ENCODE data around the gene EXOC4.
"Not testable (repeated sequence)": the region's sequence is repeated elsewhere in the genome, so short reads cannot be mapped to it uniquely, and the experiment has no call there.

Gene EXOC4

GRCh38 chr7:134068670-134069069 is 815.8 kb downstream of the EXOC4 start:
- POLR2A ChIA-PET = no interaction called here
- CTCF ChIA-PET = interaction anchor here (0.8 to 2.3 kb wide), 2 partner anchors 10 to 11 kb away, joined by 3 to 8 read pairs; no protein-coding TSS in a partner anchor
- TF ChIP-seq, protein P1, sequence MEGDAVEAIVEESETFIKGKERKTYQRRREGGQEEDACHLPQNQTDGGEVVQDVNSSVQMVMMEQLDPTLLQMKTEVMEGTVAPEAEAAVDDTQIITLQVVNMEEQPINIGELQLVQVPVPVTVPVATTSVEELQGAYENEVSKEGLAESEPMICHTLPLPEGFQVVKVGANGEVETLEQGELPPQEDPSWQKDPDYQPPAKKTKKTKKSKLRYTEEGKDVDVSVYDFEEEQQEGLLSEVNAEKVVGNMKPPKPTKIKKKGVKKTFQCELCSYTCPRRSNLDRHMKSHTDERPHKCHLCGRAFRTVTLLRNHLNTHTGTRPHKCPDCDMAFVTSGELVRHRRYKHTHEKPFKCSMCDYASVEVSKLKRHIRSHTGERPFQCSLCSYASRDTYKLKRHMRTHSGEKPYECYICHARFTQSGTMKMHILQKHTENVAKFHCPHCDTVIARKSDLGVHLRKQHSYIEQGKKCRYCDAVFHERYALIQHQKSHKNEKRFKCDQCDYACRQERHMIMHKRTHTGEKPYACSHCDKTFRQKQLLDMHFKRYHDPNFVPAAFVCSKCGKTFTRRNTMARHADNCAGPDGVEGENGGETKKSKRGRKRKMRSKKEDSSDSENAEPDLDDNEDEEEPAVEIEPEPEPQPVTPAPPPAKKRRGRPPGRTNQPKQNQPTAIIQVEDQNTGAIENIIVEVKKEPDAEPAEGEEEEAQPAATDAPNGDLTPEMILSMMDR (IDR thresholded peaks at IDR 0.05; ENCODE audit: control extremely low read depth, extremely low read depth, low read depth, missing control alignments) = no peak
- no peak for DNase-seq (ENCODE audit: extremely low spot score)

GRCh38 chr7:134069187-134069586 is 816.3 kb downstream of the EXOC4 start:
- CTCF ChIA-PET = interaction anchor here (0.8 to 2.3 kb wide), 2 partner anchors 10 to 12 kb away, joined by 3 to 8 read pairs; no protein-coding TSS in a partner anchor

DNA sequence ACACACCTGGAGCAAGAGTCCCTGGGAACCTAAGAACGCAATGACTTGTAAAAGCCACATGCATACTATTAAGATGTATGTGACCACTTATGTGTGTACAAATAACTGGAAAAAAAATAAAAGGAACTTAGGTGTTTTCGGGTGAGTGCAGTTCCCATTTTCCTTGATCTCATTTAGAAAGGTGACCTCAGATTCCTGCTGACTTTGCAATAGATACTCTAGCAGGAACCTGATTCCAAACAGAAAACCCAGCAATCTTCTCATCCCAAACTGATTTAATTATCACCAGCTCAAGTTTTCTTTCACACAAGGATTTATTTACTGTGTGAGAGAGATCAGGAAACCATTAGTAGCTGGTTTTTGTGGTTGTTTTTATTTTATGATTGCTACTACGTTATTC is 817.8 kb downstream of the EXOC4 start:
- TF ChIP-seq, protein P1 (IDR thresholded peaks at IDR 0.05; ENCODE audit: control extremely low read depth, extremely low read depth, low read depth, missing control alignments) = no peak
- ChIA-PET CTCF (interaction anchor here (0.6 to 1.6 kb wide), 3 partner anchors 12 to 70 kb away, joined by 3 to 4 read pairs (median 3); no protein-coding TSS in a partner anchor), POLR2A (no interaction called here)
- DNase-seq (ENCODE audit: extremely low spot score) = no peak

More at GRCh38 chr7:134069187-134069586, 816.3 kb downstream of the EXOC4 start:
- POLR2A ChIA-PET = no interaction called here
- TF ChIP-seq, protein P1 (IDR thresholded peaks at IDR 0.05; ENCODE audit: control extremely low read depth, extremely low read depth, low read depth, missing control alignments) = no peak
- DNase-seq (ENCODE audit: extremely low spot score) = no peak

DNA sequence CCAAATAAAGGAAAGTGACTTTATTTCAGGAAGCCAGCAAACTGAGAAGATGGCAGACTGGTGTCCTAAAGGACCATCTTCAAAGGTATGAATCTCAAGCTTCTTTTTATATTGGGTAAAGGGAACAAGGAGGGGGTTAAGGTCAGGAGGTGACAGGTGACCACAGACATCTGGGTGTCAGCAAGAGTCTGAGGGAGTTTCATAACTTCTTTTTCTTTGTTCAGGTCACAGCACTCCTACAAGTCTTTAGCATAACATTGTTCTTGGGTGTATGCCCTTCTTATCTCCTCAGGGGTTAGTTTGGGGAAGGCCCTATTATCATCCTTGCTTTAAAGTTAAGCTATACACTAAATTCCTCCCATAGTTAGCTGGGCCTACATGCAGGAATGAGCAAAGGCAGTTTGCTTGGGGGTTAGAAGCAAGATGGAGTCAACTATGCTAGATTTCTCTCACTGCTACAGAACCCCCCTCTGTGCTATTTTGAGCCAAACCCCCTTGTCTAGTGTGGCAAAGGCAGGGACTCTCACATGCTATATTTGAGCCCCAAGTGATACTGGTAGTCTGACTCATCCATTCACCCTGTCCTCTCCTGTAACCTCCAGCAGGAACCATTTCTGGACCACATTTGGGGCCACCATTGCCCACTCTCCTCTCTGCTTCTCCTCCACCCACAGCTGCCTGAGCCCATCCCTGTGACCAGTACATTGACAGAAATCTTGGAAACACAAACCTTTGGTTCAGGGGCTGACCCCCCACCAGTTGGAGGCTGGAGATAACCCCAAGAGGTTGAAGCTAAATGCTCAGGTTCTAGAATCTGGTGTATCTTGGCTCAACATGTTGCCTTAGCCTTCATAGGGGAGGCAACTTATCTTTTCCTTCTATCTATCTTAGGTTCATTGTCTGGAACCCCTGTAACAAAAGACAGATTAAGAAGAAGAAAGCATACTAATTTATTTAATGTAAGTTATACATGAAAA is 818.8 kb downstream of the EXOC4 start:
- TF ChIP-seq, protein P1 (IDR thresholded peaks at IDR 0.05; ENCODE audit: control extremely low read depth, extremely low read depth, low read depth, missing control alignments) = no peak
- DNase-seq (ENCODE audit: extremely low spot score) = peak; percentile 30
- ChIA-PET POLR2A (no interaction called here), CTCF (interaction anchor here (0.8 to 1.6 kb wide), 3 partner anchors 12 to 69 kb away, joined by 3 to 4 read pairs (median 4); no protein-coding TSS in a partner anchor)

DNA sequence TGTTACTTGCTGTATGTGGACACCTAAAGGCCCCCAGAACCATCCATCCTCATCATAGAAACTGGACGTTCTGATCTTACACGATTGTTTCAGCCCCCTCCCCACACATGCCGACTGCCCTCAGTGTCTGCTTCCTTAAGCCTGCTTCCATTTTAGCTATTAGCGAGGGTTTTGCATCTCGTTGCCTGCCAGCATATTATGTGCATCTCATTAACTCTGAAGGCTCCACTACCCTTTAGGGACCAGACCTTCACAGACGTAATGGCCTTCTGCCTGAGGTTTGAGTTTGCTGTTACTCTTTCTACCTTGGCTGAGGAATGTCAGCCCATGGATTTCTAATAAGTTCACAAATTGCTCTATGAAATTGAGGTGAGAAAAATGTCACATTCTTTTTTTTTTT is 820.4 kb downstream of the EXOC4 start:
- DNase-seq (ENCODE audit: extremely low spot score) = no peak
- TF ChIP-seq, protein P1 (IDR thresholded peaks at IDR 0.05; ENCODE audit: control extremely low read depth, extremely low read depth, low read depth, missing control alignments) = no peak
- ChIA-PET CTCF (no interaction called here), POLR2A (no interaction called here)

DNA sequence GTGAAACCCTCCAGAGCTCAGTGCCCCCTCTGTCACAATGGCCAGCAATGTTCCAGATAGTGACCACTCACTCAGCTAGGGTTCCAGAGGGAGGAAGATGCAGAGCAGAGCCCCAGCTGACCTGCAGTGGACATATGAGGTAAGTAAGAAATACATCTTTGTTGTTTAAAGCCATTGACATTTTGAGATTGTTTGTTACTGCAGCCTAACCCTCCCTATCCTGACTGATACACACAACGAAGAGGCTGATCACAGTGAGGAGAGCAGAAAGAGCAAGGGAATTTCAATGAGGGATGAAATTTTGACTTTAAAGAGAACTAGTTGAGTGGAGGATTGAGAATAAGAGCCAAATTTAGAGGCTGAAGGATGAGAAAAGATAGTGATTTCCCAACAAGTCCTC is 822.9 kb downstream of the EXOC4 start:
- CTCF ChIA-PET = no interaction called here
- POLR2A ChIA-PET = no interaction called here
- TF ChIP-seq, protein P1 (IDR thresholded peaks at IDR 0.05; ENCODE audit: control extremely low read depth, extremely low read depth, low read depth, missing control alignments) = no peak
- DNase-seq (ENCODE audit: extremely low spot score) = no peak

- DNase-seq (ENCODE audit: extremely low spot score); CTCF ChIA-PET; POLR2A ChIA-PET: not testable (repeated sequence)
Observed at GRCh38 chr7:134077560-134077959, 824.7 kb downstream of the EXOC4 start.

Measured in GM10248 (cell line).